ENCODE results near the gene ERN1.

Gene ERN1

GRCh38 chr17:64004218-64004770 is 125.7 kb downstream of the ERN1 start:
- DNase-seq (ENCODE audit: low spot score), result no peak

- no peak for DNase-seq (ENCODE audit: low spot score)
Observed at GRCh38 chr17:64003526-64004121, 126.3 kb downstream of the ERN1 start.

DNA sequence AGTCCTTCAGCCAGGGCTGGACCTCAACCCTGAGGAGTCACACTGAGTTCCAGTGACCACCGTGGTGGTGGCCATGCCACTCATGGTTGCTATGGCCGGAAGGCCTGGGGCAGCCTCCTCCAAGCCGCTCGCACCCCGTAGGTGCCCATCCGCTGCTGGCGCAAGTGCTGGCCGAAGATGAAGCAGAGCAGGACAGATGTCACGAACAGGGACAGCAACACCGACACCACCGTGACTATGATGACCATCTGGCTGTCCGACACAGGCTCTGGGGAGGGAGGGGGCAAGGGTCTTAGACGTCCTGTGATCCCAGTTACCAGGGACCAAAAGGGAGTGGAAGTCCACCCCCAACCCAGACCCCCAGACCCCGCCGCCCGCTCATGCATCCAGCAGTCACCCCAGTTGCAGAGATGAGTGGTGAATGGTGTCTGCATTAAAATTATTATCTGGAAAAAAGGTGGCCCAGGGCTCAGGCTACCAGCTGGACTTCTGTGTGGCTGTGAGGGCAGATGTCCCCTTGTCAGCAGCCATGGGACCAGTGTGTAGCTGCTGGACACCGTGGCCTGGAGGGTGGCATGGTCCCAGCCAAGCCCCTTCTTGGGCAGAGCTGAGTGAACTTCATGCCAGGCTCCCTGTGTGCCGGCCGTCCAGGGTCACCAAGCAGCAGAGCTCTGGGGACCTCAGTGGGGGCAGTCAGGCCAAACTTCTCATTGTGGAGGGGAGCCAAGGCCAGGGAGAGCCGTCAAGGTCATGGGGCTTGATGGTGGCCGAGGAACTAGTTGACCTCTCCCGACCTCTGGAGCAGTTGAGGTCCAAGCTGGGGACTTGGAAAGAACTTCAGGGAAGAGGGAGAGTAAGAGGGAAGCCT is 127.1 kb downstream of the ERN1 start:
- no peak for DNase-seq (ENCODE audit: low spot score)

- no peak for DNase-seq (ENCODE audit: low spot score)
Observed at GRCh38 chr17:64001763-64002529, 128.0 kb downstream of the ERN1 start.

- no peak for DNase-seq (ENCODE audit: low spot score)
Observed at GRCh38 chr17:64001091-64001579, 128.8 kb downstream of the ERN1 start.

DNA sequence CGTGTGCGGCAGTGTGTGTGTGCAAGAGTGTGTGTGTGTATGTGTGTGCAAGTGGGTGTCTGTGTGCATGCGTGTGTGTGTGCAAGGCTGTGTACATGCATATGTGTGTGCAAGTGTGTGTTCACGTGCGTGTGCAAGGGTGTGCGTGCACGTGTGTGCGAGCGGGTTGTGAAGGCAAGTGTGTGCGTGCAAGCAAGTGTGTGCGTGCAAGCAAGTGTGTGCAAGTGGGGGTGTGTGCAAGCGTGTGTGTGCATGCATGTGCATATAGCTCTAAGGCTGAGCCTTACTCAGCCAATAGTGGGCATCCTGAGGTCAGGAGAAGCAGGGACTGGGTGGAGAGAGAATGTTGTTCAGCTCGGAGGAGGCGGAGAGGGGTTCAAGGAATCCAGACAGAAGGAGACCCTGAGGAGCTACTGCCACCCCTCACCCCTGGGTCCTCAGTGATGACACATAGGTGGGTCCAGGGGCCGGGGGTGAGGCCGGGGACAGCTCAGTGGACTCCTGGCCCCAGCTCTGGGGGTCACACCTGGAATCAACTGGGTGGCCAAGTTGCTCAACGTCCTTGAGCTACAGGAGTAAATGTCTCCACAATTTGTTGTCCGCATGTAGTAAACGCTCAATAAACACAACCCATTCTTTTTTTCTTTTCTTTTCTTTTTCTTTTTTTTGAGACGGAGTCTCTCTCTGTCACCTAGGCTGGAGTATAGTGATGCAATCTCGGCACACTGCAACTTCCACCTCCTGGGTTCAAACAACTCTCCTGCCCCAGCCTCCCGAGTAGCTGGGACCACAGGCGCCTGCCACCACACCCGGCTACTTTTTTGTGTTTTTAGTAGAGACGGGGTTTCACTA is 130.0 kb downstream of the ERN1 start:
- DNase-seq (ENCODE audit: low spot score), result no peak

DNA sequence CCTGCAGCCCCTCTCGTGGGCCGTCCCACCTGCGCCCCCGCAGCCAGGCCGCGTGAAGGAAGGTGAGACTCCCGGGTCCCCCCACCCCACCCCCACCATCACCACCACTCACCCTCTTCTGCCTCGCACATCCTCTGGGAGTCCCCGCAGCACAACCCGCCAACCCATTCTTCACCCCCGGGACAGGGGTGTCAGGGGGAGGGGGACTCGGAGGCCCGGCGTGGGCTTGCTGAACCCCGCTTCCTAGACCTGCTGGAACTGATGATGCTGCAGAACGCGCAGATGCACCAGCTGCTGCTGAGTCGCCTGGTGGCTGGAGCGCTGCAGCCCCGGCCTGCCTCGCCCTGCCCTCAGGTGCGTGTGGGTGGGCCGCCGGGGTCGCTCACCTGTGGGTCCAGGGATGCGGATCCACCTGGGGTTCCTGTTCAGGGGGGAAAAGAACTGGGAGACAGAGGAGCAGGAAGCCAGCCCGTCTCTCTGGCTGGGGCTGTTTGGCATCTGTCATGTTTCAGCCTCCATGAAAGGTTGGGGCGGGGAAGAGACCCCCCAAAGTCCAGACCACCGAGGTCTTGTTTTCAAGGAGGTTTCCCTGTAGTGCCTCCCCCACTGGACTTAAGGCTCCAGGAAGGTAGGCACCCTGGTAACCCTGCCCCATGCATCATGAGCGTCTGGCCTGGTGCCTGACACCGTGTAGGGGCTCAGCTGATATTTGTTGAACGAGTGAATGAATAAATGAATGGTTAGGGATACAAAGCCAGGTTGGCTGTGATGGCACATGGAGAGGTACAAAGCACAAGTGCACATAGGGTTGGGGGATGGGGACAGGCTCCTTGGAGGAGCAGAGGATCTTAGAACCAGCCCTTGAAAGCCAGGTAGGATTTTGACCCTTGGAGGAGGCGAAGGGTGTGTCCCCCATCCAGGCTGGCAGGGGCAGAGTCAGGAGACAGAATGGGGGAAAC is 130.9 kb downstream of the ERN1 start:
- peak; percentile 50 for DNase-seq (ENCODE audit: low spot score)

- DNase-seq (ENCODE audit: low spot score), result peak; percentile 73
Observed at GRCh38 chr17:63998050-63998720, 131.8 kb downstream of the ERN1 start, which contains the start of gene PRR29. Gene PRR29 (plus strand): TSS chr17:63998351. CDS start chr17:63998365, 14 bp downstream.

DNA sequence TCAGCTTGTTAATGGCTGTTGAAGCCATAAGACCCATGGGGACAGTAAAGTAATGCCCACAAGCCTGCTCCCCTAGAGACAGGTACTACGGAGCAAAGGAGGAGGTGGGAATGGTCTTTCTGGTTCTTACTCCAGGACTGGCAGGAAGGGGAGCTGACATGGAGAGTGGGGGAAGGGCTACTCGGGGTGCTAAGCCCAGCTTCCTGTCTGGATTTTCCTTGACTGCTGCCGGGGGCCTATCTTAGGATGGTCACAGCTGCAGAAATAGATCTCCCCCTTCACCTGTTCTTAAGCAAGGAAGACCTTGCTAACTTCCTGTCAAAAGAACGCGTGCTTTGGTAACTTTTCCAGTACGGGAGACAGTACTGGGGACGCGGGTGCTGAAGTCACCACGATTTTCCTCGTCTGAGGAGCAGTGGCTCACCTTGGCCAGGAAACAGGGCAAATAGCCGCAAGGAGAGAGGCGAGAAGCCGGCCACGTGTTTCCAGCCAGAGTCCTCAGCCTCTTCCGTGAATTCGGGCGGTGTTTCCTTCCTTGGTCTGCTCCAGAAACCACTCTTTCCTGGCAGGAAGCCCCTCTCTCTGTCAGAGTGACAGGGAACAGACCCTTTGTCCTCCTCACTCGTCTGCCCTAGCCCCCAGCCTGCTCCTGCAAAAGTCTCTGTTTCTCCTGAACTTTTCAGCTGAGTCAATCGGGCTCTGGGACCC is 132.4 kb downstream of the ERN1 start:
- no peak for DNase-seq (ENCODE audit: low spot score)

GRCh38 chr17:63996430-63997182 is 133.3 kb downstream of the ERN1 start:
- no peak for DNase-seq (ENCODE audit: low spot score)

- DNase-seq (ENCODE audit: low spot score), result no peak
Observed at GRCh38 chr17:63995626-63996025, 134.3 kb downstream of the ERN1 start.

- no peak for DNase-seq (ENCODE audit: low spot score)
Observed at GRCh38 chr17:63993368-63993985, 136.5 kb downstream of the ERN1 start.

- no peak for DNase-seq (ENCODE audit: low spot score)
Observed at GRCh38 chr17:63991611-63992010, 138.3 kb downstream of the ERN1 start.

- no peak for DNase-seq (ENCODE audit: low spot score)
Observed at GRCh38 chr17:63989622-63990345, 140.2 kb downstream of the ERN1 start.
